Measurements from ENCODE around the gene CWC25. TPM values are rescaled to one million over a fixed set of nuclear protein-coding genes. Genes with fewer than 3 reads are reported as not detected.

The CWC25 gene
- total RNA-seq, 1 experiment from 2014 or later = 14.1 TPM

DNA sequence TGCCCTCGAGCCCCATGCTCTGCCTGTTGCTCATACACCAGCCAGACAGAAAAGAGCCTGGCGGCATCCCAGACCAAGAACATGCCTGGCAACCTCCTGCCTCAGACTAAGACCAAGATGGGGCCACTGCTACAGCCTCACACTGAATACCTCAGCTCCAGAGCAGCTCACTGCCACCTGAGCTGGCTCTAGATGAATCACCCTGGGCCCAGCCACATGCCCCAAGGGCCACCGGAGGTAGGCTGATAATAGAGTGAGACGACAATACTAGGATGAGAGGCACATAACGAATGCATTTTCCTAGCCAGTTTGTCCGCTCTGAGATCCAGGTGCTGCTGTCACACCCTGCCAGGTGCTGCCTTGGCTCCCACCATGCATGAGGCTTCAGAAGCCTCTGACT lies 38.7 kb downstream of the CWC25 start:
- TF ChIP-seq EZH2 (IDR thresholded peaks at IDR 0.05; ENCODE audit: borderline replicate concordance, low read depth, low read length, poor library complexity, severe bottlenecking) = no peak
- TF ChIP-seq, protein P1, sequence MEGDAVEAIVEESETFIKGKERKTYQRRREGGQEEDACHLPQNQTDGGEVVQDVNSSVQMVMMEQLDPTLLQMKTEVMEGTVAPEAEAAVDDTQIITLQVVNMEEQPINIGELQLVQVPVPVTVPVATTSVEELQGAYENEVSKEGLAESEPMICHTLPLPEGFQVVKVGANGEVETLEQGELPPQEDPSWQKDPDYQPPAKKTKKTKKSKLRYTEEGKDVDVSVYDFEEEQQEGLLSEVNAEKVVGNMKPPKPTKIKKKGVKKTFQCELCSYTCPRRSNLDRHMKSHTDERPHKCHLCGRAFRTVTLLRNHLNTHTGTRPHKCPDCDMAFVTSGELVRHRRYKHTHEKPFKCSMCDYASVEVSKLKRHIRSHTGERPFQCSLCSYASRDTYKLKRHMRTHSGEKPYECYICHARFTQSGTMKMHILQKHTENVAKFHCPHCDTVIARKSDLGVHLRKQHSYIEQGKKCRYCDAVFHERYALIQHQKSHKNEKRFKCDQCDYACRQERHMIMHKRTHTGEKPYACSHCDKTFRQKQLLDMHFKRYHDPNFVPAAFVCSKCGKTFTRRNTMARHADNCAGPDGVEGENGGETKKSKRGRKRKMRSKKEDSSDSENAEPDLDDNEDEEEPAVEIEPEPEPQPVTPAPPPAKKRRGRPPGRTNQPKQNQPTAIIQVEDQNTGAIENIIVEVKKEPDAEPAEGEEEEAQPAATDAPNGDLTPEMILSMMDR (conservative IDR thresholded peaks at IDR 0.05; ENCODE audit: low read depth, low read length) = no peak
- no peak overlapping the region for H3K27ac ChIP-seq (ENCODE audit: low read depth, low read length, poor library complexity, severe bottlenecking)
- DNase-seq (ENCODE audit: low spot score) = no peak
- ChIA-PET POLR2A (ENCODE audit: low non-redundant PET) (interaction anchor here (0.7 kb wide), 1 partner anchor 19 kb away, joined by 3 read pairs; no protein-coding TSS in a partner anchor), CTCF (no interaction called here)
- BruUV-seq (replicated peaks) = no TSS peak
- intact Hi-C loops (cut with micrococcal nuclease; ENCODE audit: unreplicated experiment) = no loop called here
- peaks cover 5% of the 10 kb centered on the region for H3K4me1 ChIP-seq (ENCODE audit: insufficient read depth, low read length, poor library complexity, severe bottlenecking)
- H3K4me3 ChIP-seq (ENCODE audit: low read depth, low read length, poor library complexity, severe bottlenecking) = no peak overlapping the region
- H3K9me3 ChIP-seq (ENCODE audit: low read depth, low read length, poor library complexity, severe bottlenecking) = no peaks in the 10 kb centered on the region
- no peaks in the 10 kb centered on the region for H3K27me3 ChIP-seq (replicated peaks; ENCODE audit: insufficient read depth, low read depth, low read length, poor library complexity)
- peaks cover 12% of the 10 kb centered on the region for H3K36me3 ChIP-seq (ENCODE audit: insufficient read depth, low read length, poor library complexity, severe bottlenecking)

DNA sequence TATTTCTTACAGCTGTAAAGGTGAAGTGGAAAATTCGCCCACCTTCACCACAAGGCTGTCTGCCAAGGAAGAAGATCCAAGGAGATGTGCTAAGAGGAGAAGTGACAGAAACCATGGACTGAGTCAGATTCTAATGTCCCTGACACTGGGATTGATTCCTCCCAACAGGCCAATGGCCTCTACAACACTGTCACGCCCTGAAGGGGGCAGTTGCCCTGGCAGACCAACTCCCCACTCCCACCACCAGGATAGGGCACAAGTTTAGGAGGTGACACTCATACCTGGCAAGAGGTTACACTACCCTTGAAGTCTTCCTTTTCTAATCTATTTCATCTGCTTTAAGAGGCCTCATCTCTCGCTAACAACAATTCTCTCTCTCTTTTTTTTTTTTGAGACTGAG lies 41.9 kb downstream of the CWC25 start:
- DNase-seq (ENCODE audit: low spot score) = no peak
- ChIA-PET CTCF (no interaction called here), POLR2A (ENCODE audit: low non-redundant PET) (no interaction called here)
- H3K4me1 ChIP-seq (ENCODE audit: insufficient read depth, low read length, poor library complexity, severe bottlenecking) = no peaks in the 10 kb centered on the region
- intact Hi-C loops (cut with micrococcal nuclease; ENCODE audit: unreplicated experiment) = no loop called here
- H3K4me3 ChIP-seq (ENCODE audit: low read depth, low read length, poor library complexity, severe bottlenecking) = no peak overlapping the region
- H3K27me3 ChIP-seq (replicated peaks; ENCODE audit: insufficient read depth, low read depth, low read length, poor library complexity) = no peaks in the 10 kb centered on the region
- no peak overlapping the region for H3K27ac ChIP-seq (ENCODE audit: low read depth, low read length, poor library complexity, severe bottlenecking)
- no TSS peak for BruUV-seq (replicated peaks)
- peaks cover 14% of the 10 kb centered on the region for H3K36me3 ChIP-seq (ENCODE audit: insufficient read depth, low read length, poor library complexity, severe bottlenecking)
- H3K9me3 ChIP-seq (ENCODE audit: low read depth, low read length, poor library complexity, severe bottlenecking) = no peaks in the 10 kb centered on the region
- TF ChIP-seq, protein P1 (conservative IDR thresholded peaks at IDR 0.05; ENCODE audit: low read depth, low read length) = no peak
- no peak for TF ChIP-seq EZH2 (IDR thresholded peaks at IDR 0.05; ENCODE audit: borderline replicate concordance, low read depth, low read length, poor library complexity, severe bottlenecking)

DNA sequence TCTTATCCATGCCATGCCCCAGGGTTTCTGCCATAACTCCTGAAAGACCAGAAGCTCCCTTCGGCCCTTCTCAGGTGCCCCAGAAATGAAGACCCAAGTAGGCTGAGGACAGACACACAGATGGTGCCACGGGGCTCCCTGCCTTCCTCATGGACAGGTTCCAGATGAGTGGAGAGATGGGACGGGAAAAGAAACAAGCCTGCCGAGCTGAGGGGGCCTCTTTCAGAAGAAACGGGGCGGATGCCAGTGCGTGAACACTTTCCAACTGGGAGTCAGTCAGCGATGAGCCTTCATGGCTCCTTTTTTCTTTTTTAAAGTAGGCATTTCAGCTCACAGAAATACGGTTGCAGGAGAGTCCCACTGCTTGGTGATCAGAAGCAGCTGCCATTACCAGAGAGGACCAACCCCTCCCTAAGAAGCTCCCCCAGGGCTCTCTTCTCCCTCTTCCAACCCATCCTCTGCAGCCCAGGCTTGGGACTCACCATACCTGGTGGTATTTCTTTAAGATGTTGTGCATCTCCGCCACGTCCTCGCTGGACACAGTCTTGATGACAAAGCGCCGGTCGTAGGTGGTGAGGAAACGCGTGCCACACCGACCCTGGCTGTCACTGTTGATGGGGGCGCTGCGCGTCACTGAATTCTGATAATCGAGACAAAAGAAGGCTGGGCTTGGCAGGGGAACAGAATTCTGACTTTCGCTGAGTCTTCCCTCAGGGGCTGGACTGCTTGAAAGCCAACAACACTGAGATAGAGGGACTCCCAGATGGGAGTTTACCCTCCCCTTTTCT lies 45.0 kb downstream of the CWC25 start:
- CTCF ChIA-PET = interaction anchor here (0.6 kb wide), 1 partner anchor 24 kb away, joined by 4 read pairs; no protein-coding TSS in a partner anchor

More for the DNA sequence above, 45.0 kb downstream of the CWC25 start:
- no peak for TF ChIP-seq EZH2 (IDR thresholded peaks at IDR 0.05; ENCODE audit: borderline replicate concordance, low read depth, low read length, poor library complexity, severe bottlenecking)
- TF ChIP-seq, protein P1 (conservative IDR thresholded peaks at IDR 0.05; ENCODE audit: low read depth, low read length) = no peak
- DNase-seq (ENCODE audit: low spot score) = no peak
- BruUV-seq (replicated peaks) = no TSS peak
- H3K27me3 ChIP-seq (replicated peaks; ENCODE audit: insufficient read depth, low read depth, low read length, poor library complexity) = no peaks in the 10 kb centered on the region
- no peaks in the 10 kb centered on the region for H3K9me3 ChIP-seq (ENCODE audit: low read depth, low read length, poor library complexity, severe bottlenecking)
- POLR2A ChIA-PET (ENCODE audit: low non-redundant PET) = no interaction called here
- H3K27ac ChIP-seq (ENCODE audit: low read depth, low read length, poor library complexity, severe bottlenecking) = no peak overlapping the region
- intact Hi-C loops (cut with micrococcal nuclease; ENCODE audit: unreplicated experiment) = no loop called here
- no peak overlapping the region for H3K4me3 ChIP-seq (ENCODE audit: low read depth, low read length, poor library complexity, severe bottlenecking)
- peaks cover 11% of the 10 kb centered on the region for H3K36me3 ChIP-seq (ENCODE audit: insufficient read depth, low read length, poor library complexity, severe bottlenecking)
- H3K4me1 ChIP-seq (ENCODE audit: insufficient read depth, low read length, poor library complexity, severe bottlenecking) = no peaks in the 10 kb centered on the region
